Activated naive CD4-positive, alpha-beta T cell treated with anti-CD3 and anti-CD28 coated beads for 36 hours (primary cell): Measurements from ENCODE around the gene MERTK. TPM values are rescaled to one million over a fixed set of nuclear protein-coding genes. Genes with fewer than 3 reads are reported as not detected.
"Not testable (repeated sequence)": the region's sequence is repeated elsewhere in the genome, so short reads cannot be mapped to it uniquely, and the experiment has no call there.

Source experiments
- CTCF ChIA-PET: fragments of 350-600 bp; sonication (Branson Sonifier 250); formaldehyde crosslinking; loops from one replicate; lab custom pipeline; 2021; ENCODE audit warnings: antibody characterized with exemption; lab: Charles Lee
- DNase-seq: peaks from one replicate; pipeline ENCODE4 v3.0.0-alpha.2; 2020
- H3K27ac Mint-ChIP-seq: one replicate; pipeline ENCODE4 v1.8.0; 2021; ENCODE audit warnings: mild to moderate bottlenecking, mixed read lengths
- H3K27me3 Mint-ChIP-seq: one replicate; pipeline ENCODE4 v1.8.0; 2021; ENCODE audit warnings: low read depth, mixed read lengths
- H3K36me3 Mint-ChIP-seq: one replicate; pipeline ENCODE4 v1.8.0; 2021; ENCODE audit warnings: low read depth, mixed read lengths
- H3K4me1 Mint-ChIP-seq: one replicate; pipeline ENCODE4 v1.8.0; 2021; ENCODE audit warnings: low read depth, mixed read lengths
- H3K4me3 Mint-ChIP-seq: one replicate; pipeline ENCODE4 v1.8.0; 2021; ENCODE audit warnings: mild to moderate bottlenecking, moderate library complexity, mixed read lengths
- H3K9me3 Mint-ChIP-seq: one replicate; pipeline ENCODE4 v1.8.0; 2021; ENCODE audit warnings: mixed read lengths
- intact Hi-C: fragments of 100-400 bp; cut with micrococcal nuclease; formaldehyde crosslinking; loops from one replicate; pipeline ENCODE4 v1.15.1; 2023
- total RNA-seq, 2 experiments: library from RNA; stranded (reverse); gene quantifications; one replicate each; pipeline ENCODE4 v1.2.3, GENCODE V29; 2021

MERTK gene
- total RNA-seq, 2 experiments from 2014 or later, result 0.57 to 0.88 TPM

GRCh38 chr2:111951486-111951885, 53.1 kb downstream of the MERTK start:
- peaks cover 3% of the 10 kb centered on the region for H3K4me1 Mint-ChIP-seq
- H3K27ac Mint-ChIP-seq, result no peak overlapping the region
- no peak for DNase-seq
- H3K36me3 Mint-ChIP-seq, result no peaks in the 10 kb centered on the region
- H3K27me3 Mint-ChIP-seq, result peaks cover 2% of the 10 kb centered on the region
- intact Hi-C loops, result no loop called here
- CTCF ChIA-PET, result interaction anchor here (0.6 kb wide), 1 partner anchor 271 kb away, joined by 3 read pairs; no protein-coding TSS in a partner anchor
- no peaks in the 10 kb centered on the region for H3K9me3 Mint-ChIP-seq
- no peak overlapping the region for H3K4me3 Mint-ChIP-seq

GRCh38 chr2:111952871-111953452, 54.6 kb downstream of the MERTK start:
- Mint-ChIP-seq H3K4me1 (peaks cover 3% of the 10 kb centered on the region), H3K27ac (no peak overlapping the region), H3K9me3 (no peaks in the 10 kb centered on the region), H3K4me3 (no peak overlapping the region), H3K27me3 (peaks cover 2% of the 10 kb centered on the region), H3K36me3 (no peaks in the 10 kb centered on the region)
- intact Hi-C loops, result no loop called here
- CTCF ChIA-PET, result no interaction called here
- no peak for DNase-seq

- DNase-seq, result no peak
- Mint-ChIP-seq H3K36me3 (no peaks in the 10 kb centered on the region), H3K4me3 (no peak overlapping the region), H3K4me1 (peaks cover 3% of the 10 kb centered on the region), H3K9me3 (no peaks in the 10 kb centered on the region), H3K27me3 (peaks cover 2% of the 10 kb centered on the region), H3K27ac (no peak overlapping the region)
- CTCF ChIA-PET, result interaction anchor here (0.9 to 1.4 kb wide), 2 partner anchors 9 to 30 kb away, joined by 3 read pairs; no protein-coding TSS in a partner anchor
- intact Hi-C loops, result no loop called here
These were observed 56.4 kb downstream of the MERTK start for GRCh38 chr2:111954602-111955332.

- Mint-ChIP-seq H3K4me1 (peaks cover 1% of the 10 kb centered on the region), H3K27ac (no peak overlapping the region), H3K36me3 (no peaks in the 10 kb centered on the region), H3K9me3 (no peaks in the 10 kb centered on the region), H3K27me3 (peaks cover 2% of the 10 kb centered on the region), H3K4me3 (no peak overlapping the region)
- DNase-seq, result no peak
- CTCF ChIA-PET, result interaction anchor here (0.8 to 1.2 kb wide), 2 partner anchors 12 to 44 kb away, joined by 3 read pairs; no protein-coding TSS in a partner anchor
- intact Hi-C loops, result no loop called here
These were observed 59.5 kb downstream of the MERTK start for GRCh38 chr2:111957872-111958354.

- DNase-seq, result no peak
- Mint-ChIP-seq H3K4me1 (no peaks in the 10 kb centered on the region), H3K36me3 (no peaks in the 10 kb centered on the region), H3K4me3 (no peak overlapping the region), H3K27me3 (peaks cover 2% of the 10 kb centered on the region), H3K9me3 (no peaks in the 10 kb centered on the region), H3K27ac (no peak overlapping the region)
- intact Hi-C loops, result no loop called here
- CTCF ChIA-PET, result no interaction called here
These were observed 60.5 kb downstream of the MERTK start for GRCh38 chr2:111958901-111959300.

GRCh38 chr2:111961663-111962062, 63.3 kb downstream of the MERTK start:
- Mint-ChIP-seq H3K27me3 (no peaks in the 10 kb centered on the region), H3K4me1 (no peaks in the 10 kb centered on the region), H3K36me3 (no peaks in the 10 kb centered on the region), H3K27ac (no peak overlapping the region), H3K9me3 (no peaks in the 10 kb centered on the region), H3K4me3 (no peak overlapping the region)
- CTCF ChIA-PET, result interaction anchor here (0.6 kb wide), 1 partner anchor 9 kb away, joined by 4 read pairs; no protein-coding TSS in a partner anchor
- no peak for DNase-seq
- intact Hi-C loops, result no loop called here

- H3K27me3 Mint-ChIP-seq, intact Hi-C loops, CTCF ChIA-PET, H3K4me3 Mint-ChIP-seq, H3K4me1 Mint-ChIP-seq, H3K36me3 Mint-ChIP-seq, H3K27ac Mint-ChIP-seq, DNase-seq, H3K9me3 Mint-ChIP-seq: not testable (repeated sequence)
These were observed 64.7 kb downstream of the MERTK start for GRCh38 chr2:111963086-111963485.

- DNase-seq, H3K4me3 Mint-ChIP-seq, H3K27ac Mint-ChIP-seq, H3K4me1 Mint-ChIP-seq, H3K36me3 Mint-ChIP-seq, H3K9me3 Mint-ChIP-seq, H3K27me3 Mint-ChIP-seq, CTCF ChIA-PET, intact Hi-C loops: not testable (repeated sequence)
These were observed 65.1 kb downstream of the MERTK start for GRCh38 chr2:111963508-111963907.

GRCh38 chr2:111965062-111965461, 66.7 kb downstream of the MERTK start:
- no peaks in the 10 kb centered on the region for H3K36me3 Mint-ChIP-seq
- H3K27me3 Mint-ChIP-seq, result no peaks in the 10 kb centered on the region
- H3K9me3 Mint-ChIP-seq, result no peaks in the 10 kb centered on the region
- intact Hi-C loops, result no loop called here
- CTCF ChIA-PET, result interaction anchor here (0.8 to 1.1 kb wide), 2 partner anchors 9 to 24 kb away, joined by 3 read pairs; no protein-coding TSS in a partner anchor
- no peaks in the 10 kb centered on the region for H3K4me1 Mint-ChIP-seq
- H3K27ac Mint-ChIP-seq, result no peak overlapping the region
- no peak overlapping the region for H3K4me3 Mint-ChIP-seq
- DNase-seq, result no peak

GRCh38 chr2:111966241-111966640, 67.8 kb downstream of the MERTK start:
- no peak for DNase-seq
- Mint-ChIP-seq H3K27me3 (no peaks in the 10 kb centered on the region), H3K9me3 (no peaks in the 10 kb centered on the region), H3K4me3 (no peak overlapping the region), H3K4me1 (no peaks in the 10 kb centered on the region), H3K27ac (no peak overlapping the region), H3K36me3 (no peaks in the 10 kb centered on the region)
- intact Hi-C loops, result no loop called here
- CTCF ChIA-PET, result no interaction called here

- Mint-ChIP-seq H3K9me3 (no peaks in the 10 kb centered on the region), H3K27me3 (peaks cover 2% of the 10 kb centered on the region), H3K27ac (no peak overlapping the region), H3K4me3 (no peak overlapping the region), H3K36me3 (no peaks in the 10 kb centered on the region), H3K4me1 (no peaks in the 10 kb centered on the region)
- DNase-seq, result no peak
- intact Hi-C loops, result no loop called here
- CTCF ChIA-PET, result no interaction called here
These were observed 68.6 kb downstream of the MERTK start for GRCh38 chr2:111967018-111967417.

- H3K4me1 Mint-ChIP-seq, result no peaks in the 10 kb centered on the region
- CTCF ChIA-PET, result interaction anchor here (0.6 to 1.6 kb wide), 2 partner anchors 8 to 13 kb away, joined by 3 to 4 read pairs; no protein-coding TSS in a partner anchor
- no peaks in the 10 kb centered on the region for H3K9me3 Mint-ChIP-seq
- no peak overlapping the region for H3K4me3 Mint-ChIP-seq
- DNase-seq, result no peak
- intact Hi-C loops, result no loop called here
- H3K27ac Mint-ChIP-seq, result no peak overlapping the region
- no peaks in the 10 kb centered on the region for H3K36me3 Mint-ChIP-seq
- H3K27me3 Mint-ChIP-seq, result peaks cover 10% of the 10 kb centered on the region
These were observed 72.0 kb downstream of the MERTK start for GRCh38 chr2:111970453-111970852.
